Caco-2 (cell line): ENCODE data around the gene IPO4. TPM values are rescaled to one million over a fixed set of nuclear protein-coding genes. Genes with fewer than 3 reads are reported as not detected.

ENCODE experiments used
- BruUV-seq: library from RNA; stranded (reverse); fragments of 400-500 nt; replicated peaks from 2 replicates; lab custom pipeline; 2021; lab: Mats Ljungman, UMichigan
- CTCF ChIA-PET: fragments of 300-600 bp; sonication (Branson Sonifier 250); formaldehyde crosslinking; loops from one replicate; lab custom pipeline; 2022; ENCODE audit warnings: antibody characterized with exemption; lab: Charles Lee
- POLR2A ChIA-PET: fragments of 300-600 bp; sonication (Branson Sonifier 250); formaldehyde crosslinking; loops from one replicate; lab custom pipeline; 2022; ENCODE audit warnings: antibody characterized with exemption; lab: Charles Lee
- DNase-seq, 2 experiments: peaks; one replicate each; pipeline versions ENCODE4 v3.0.0 to v3.0.0-alpha.2; 2020 to 2022
- H3K27me3 ChIP-seq: replicated peaks from 2 replicates; pipeline ENCODE4 v1.6.0; 2011; ENCODE audit warnings: low read length; ENCODE audit not compliant: control insufficient read depth, insufficient read depth
- H3K36me3 ChIP-seq: 2 replicates; pipeline ENCODE4 v1.5.1; 2011; ENCODE audit warnings: low read length; ENCODE audit not compliant: control insufficient read depth, insufficient read depth
- H3K4me1 ChIP-seq: fragments of 250-450 bp; sonication (Bioruptor Pico); 2 replicates; pipeline ENCODE4 v1.5.1; 2020; ENCODE audit warnings: mild to moderate bottlenecking
- H3K4me3 ChIP-seq: 2 replicates; pipeline ENCODE4 v1.5.1; 2011; ENCODE audit warnings: low read depth, mild to moderate bottlenecking, control low read depth, low read length
- H3K9me3 ChIP-seq: fragments of 250-450 bp; sonication (Bioruptor Pico); 2 replicates; pipeline ENCODE4 v1.5.1; 2020; ENCODE audit warnings: mild to moderate bottlenecking, moderate library complexity
- H3K27ac Mint-ChIP-seq: one replicate; pipeline ENCODE4 v1.8.0; 2022; ENCODE audit warnings: mixed read lengths; ENCODE audit not compliant: unreplicated experiment
- H3K27me3 Mint-ChIP-seq: one replicate; pipeline ENCODE4 v1.8.0; 2022; ENCODE audit warnings: mixed read lengths; ENCODE audit not compliant: insufficient read depth, unreplicated experiment
- H3K36me3 Mint-ChIP-seq: one replicate; pipeline ENCODE4 v1.8.0; 2022; ENCODE audit warnings: mild to moderate bottlenecking, mixed read lengths; ENCODE audit not compliant: insufficient read depth, unreplicated experiment
- H3K4me1 Mint-ChIP-seq: one replicate; pipeline ENCODE4 v1.8.0; 2022; ENCODE audit warnings: low read depth, mixed read lengths; ENCODE audit not compliant: unreplicated experiment
- H3K4me3 Mint-ChIP-seq: one replicate; pipeline ENCODE4 v1.8.0; 2022; ENCODE audit warnings: mild to moderate bottlenecking, moderate library complexity, mixed read lengths; ENCODE audit not compliant: unreplicated experiment
- H3K9me3 Mint-ChIP-seq: one replicate; pipeline ENCODE4 v1.8.0; 2022; ENCODE audit warnings: mixed read lengths; ENCODE audit not compliant: unreplicated experiment
- intact Hi-C: fragments of 100-400 bp; cut with micrococcal nuclease; formaldehyde crosslinking; loops from one replicate; pipeline ENCODE4 v1.10.0; 2022; ENCODE audit not compliant: unreplicated experiment
- total RNA-seq: library from RNA; stranded (reverse); gene quantifications from 2 replicates; pipeline ENCODE4 v1.2.3, GENCODE V29; 2022
- TF ChIP-seq, protein P1 (sequence below), 2 experiments: fragments of 200-600 bp in 1 of 2; IDR thresholded peaks; 1 replicate in 1 of 2; 2 replicates in 1 of 2; pipeline versions ENCODE4 v1.5.1 to v1.8.0; 2011 to 2022; ENCODE audit warnings: antibody characterized with exemption in 1 of 2, control low read depth in 1 of 2, inconsistent platforms in 1 of 2, low read depth in 1 of 2, low read length in 1 of 2, mild to moderate bottlenecking in 1 of 2, moderate library complexity in 1 of 2; ENCODE audit not compliant: insufficient read depth in 1 of 2, severe bottlenecking in 1 of 2, unreplicated experiment in 1 of 2

Gene IPO4
- total RNA-seq, 1 experiment from 2014 or later = 85.4 TPM

DNA sequence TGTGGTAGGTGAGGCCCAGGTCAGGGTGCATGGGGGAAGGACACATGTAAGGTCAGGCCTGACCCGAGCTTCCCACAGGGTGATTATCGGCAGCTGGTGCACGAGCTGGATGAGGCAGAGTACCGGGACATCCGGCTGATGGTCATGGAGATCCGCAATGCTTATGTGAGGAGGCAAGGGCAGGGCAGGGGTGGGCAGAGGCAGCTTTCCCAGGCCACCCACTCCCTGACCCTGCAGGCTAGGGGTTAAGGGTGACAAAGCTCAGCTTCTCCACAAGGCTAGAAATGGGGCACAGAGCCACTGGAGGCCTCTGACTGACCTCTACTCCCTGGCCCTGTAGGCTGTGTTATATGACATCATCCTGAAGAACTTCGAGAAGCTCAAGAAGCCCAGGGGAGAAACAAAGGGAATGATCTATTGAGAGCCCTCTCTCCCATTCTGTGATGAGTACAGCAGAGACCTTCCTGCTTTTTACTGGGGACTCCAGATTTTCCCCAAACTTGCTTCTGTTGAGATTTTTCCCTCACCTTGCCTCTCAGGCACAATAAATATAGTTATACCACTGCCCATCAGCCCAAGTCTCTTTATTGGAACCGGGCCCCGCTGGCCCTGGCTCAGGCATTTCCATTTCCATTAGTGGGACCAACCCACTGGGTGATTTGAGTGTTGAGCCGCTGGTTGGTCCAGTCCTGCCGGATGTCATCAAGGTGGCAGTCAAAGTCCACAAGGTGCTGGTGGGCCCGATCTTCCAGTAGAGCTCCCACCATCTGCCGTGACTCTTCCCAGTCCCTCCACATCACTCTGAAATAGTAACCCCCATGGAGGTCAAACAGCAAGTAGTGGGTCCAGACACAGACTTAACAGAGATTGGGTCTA is 50.0 kb downstream of the IPO4 start:
- TF ChIP-seq, protein P1, sequence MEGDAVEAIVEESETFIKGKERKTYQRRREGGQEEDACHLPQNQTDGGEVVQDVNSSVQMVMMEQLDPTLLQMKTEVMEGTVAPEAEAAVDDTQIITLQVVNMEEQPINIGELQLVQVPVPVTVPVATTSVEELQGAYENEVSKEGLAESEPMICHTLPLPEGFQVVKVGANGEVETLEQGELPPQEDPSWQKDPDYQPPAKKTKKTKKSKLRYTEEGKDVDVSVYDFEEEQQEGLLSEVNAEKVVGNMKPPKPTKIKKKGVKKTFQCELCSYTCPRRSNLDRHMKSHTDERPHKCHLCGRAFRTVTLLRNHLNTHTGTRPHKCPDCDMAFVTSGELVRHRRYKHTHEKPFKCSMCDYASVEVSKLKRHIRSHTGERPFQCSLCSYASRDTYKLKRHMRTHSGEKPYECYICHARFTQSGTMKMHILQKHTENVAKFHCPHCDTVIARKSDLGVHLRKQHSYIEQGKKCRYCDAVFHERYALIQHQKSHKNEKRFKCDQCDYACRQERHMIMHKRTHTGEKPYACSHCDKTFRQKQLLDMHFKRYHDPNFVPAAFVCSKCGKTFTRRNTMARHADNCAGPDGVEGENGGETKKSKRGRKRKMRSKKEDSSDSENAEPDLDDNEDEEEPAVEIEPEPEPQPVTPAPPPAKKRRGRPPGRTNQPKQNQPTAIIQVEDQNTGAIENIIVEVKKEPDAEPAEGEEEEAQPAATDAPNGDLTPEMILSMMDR (IDR thresholded peaks at IDR 0.05; ENCODE audit: insufficient read depth in 1 of 2, low read depth in 1 of 2, low read length in 1 of 2, severe bottlenecking in 1 of 2, unreplicated experiment in 1 of 2) = no peak
- H3K27ac Mint-ChIP-seq = no peak overlapping the region
- intact Hi-C loops = no loop called here
- H3K4me3 ChIP-seq = no peak overlapping the region
- H3K4me1 ChIP-seq = no peaks in the 10 kb centered on the region; the same call in 1 of the 2 replicates
- H3K36me3 Mint-ChIP-seq = peaks cover 24% of the 10 kb centered on the region
- peaks cover 36% of the 10 kb centered on the region for H3K4me1 Mint-ChIP-seq
- no TSS peak for BruUV-seq
- H3K9me3 Mint-ChIP-seq = no peaks in the 10 kb centered on the region
- ChIA-PET CTCF (interaction anchor here (0.6 to 1.2 kb wide), 2 partner anchors 23 to 69 kb away, joined by 3 read pairs; partner anchors contain the start of gene IRF9), POLR2A (no interaction called here)
- peaks cover 3% of the 10 kb centered on the region for H3K36me3 ChIP-seq
- H3K27me3 ChIP-seq = no peaks in the 10 kb centered on the region
- H3K4me3 Mint-ChIP-seq = peak overlapping the region; percentile 99
- DNase-seq = no peak
- no peaks in the 10 kb centered on the region for H3K27me3 Mint-ChIP-seq
- no peaks in the 10 kb centered on the region for H3K9me3 ChIP-seq

DNA sequence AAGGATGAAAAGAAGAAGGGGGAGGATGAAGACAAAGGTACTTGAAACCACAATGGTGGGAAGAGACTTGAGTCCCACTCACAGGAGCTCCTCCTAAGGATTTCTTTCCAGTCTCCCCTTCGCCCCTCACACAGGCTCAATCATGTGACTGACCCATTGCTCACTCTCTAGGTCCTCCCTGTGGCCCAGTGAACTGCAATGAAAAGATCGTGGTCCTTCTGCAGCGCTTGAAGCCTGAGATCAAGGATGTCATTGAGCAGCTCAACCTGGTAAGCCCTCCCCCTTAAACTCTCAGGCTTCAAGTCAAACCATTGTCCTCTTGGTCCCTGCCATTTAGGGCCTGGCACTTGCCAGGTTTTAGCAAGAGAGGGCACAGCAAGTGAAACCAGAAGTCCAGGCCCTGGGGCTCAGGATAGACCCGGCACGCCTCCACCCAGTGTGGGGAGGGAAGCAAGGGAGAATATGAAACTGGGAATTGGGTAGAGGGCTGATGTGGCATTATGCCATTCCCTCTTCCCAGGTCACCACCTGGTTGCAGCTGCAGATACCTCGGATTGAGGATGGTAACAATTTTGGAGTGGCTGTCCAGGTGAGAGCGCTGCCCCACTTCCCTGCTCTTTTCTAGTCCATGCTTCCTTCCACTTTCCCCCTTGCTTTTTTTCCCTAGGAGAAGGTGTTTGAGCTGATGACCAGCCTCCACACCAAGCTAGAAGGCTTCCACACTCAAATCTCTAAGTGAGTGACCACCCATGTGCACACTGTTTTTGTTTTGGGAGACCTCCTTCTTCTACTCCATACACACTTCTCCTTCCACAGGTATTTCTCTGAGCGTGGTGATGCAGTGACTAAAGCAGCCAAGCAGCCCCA is 50.9 kb downstream of the IPO4 start:
- Mint-ChIP-seq H3K9me3 (no peaks in the 10 kb centered on the region), H3K4me1 (peaks cover 36% of the 10 kb centered on the region), H3K4me3 (peak overlapping the region; percentile 43), H3K36me3 (peaks cover 24% of the 10 kb centered on the region), H3K27me3 (no peaks in the 10 kb centered on the region), H3K27ac (no peak overlapping the region)
- Histone ChIP-seq H3K9me3 (no peaks in the 10 kb centered on the region), H3K4me1 (no peaks in the 10 kb centered on the region; the same call in 1 of the 2 replicates), H3K36me3 (peaks cover 3% of the 10 kb centered on the region), H3K27me3 (no peaks in the 10 kb centered on the region), H3K4me3 (no peak overlapping the region)
- TSS peak; percentile 56 for BruUV-seq
- CTCF ChIA-PET = interaction anchor here (2.4 kb wide), 1 partner anchor 23 kb away, joined by 8 read pairs; the partner anchor contains the start of gene IRF9
- intact Hi-C loops = no loop called here
- TF ChIP-seq, protein P1 (IDR thresholded peaks at IDR 0.05; ENCODE audit: insufficient read depth in 1 of 2, low read depth in 1 of 2, low read length in 1 of 2, severe bottlenecking in 1 of 2, unreplicated experiment in 1 of 2) = no peak
- no peak for DNase-seq
- POLR2A ChIA-PET = interaction anchor here (2.6 to 3.1 kb wide), 2 partner anchors 9 to 23 kb away, joined by 21 to 57 read pairs; partner anchors contain the start of genes DCAF11, NRL, PSME2 and RNF31
